ENCODE measurements around the gene TASP1. TPM values are rescaled to one million over a fixed set of nuclear protein-coding genes. Genes with fewer than 3 reads are reported as not detected.

TASP1 gene
- total RNA-seq, 4 donors from 2014 or later = 6.6 to 21.5 (median 9.8) TPM

DNA sequence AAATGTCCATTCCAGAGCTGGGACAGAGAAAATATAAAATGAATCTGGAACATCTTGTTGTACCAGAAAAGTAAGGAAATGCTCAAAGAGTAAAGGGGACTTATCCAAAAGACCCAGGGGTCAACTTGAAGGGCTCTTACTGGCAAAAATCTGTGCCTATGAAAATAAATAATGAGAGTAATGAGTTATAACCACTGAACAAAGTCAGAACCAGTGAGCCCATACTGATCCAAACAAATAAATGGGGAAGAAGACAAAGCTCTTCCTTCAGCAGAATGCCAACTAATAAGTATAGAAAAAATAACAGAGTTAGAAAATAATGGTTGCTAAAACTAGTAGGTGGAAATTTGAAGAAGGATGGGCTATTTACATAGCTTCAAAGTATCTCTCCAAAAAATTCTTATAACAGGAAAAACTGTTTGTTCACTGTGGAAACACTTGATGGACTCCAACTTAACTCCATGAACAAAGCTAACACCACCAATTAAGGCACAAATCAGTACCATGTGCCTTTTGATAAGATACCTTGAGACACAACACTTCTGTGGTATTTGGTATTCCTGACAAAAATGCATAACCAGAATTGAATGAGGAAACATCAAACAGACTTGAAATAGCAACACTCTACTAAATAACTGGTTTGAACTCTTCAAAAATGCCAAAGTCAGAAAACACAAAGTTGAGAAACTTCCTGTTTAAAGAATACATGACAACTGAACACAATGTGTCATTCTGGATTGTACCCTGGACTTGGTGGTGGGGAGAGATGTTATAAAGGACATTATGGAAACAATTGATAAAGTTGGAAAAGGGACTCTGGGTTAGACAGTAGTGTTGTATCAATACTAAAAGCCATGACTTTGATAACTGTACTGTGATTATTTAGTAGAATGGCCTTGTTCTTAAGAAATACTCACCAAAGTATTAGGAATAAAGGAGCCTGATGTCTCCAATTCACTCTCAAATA, 220.2 kb downstream of the TASP1 start:
- no peak for TF ChIP-seq POLR2A (IDR thresholded peaks at IDR 0.05)
- TF ChIP-seq, protein P1, sequence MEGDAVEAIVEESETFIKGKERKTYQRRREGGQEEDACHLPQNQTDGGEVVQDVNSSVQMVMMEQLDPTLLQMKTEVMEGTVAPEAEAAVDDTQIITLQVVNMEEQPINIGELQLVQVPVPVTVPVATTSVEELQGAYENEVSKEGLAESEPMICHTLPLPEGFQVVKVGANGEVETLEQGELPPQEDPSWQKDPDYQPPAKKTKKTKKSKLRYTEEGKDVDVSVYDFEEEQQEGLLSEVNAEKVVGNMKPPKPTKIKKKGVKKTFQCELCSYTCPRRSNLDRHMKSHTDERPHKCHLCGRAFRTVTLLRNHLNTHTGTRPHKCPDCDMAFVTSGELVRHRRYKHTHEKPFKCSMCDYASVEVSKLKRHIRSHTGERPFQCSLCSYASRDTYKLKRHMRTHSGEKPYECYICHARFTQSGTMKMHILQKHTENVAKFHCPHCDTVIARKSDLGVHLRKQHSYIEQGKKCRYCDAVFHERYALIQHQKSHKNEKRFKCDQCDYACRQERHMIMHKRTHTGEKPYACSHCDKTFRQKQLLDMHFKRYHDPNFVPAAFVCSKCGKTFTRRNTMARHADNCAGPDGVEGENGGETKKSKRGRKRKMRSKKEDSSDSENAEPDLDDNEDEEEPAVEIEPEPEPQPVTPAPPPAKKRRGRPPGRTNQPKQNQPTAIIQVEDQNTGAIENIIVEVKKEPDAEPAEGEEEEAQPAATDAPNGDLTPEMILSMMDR (IDR thresholded peaks at IDR 0.05) = no peak
- no peak overlapping the region for H3K27ac ChIP-seq

DNA sequence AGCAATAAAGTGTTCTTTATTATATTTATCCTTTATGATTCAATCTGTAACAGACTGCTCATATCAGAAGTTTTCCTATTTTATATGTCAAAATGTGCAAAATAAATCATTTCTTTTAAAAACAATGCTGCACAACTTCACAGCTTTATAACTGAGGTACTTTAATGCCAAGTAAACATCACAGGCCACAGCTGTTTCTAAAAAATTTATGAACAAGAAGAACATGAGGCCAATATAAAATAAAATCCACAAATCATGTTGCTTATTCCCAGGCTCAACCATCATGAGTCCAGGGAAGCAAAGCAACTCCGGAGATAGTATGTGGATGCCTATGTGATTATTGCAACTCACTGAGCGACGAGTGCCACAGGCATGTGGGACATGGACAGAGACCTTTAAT, 222.2 kb downstream of the TASP1 start:
- no peak overlapping the region for H3K4me3 ChIP-seq
- no peaks in the 10 kb centered on the region for H3K27me3 ChIP-seq
- TF ChIP-seq, protein P1 (IDR thresholded peaks at IDR 0.05) = no peak
- TF ChIP-seq POLR2A (IDR thresholded peaks at IDR 0.05) = no peak
- no peak overlapping the region for H3K27ac ChIP-seq
- no peak for DNase-seq
- H3K36me3 ChIP-seq = peaks cover 0 to 4% (median 0%) of the 10 kb centered on the region in 3 donors
- H3K4me1 ChIP-seq = no peaks in the 10 kb centered on the region
- no peaks in the 10 kb centered on the region for H3K9me3 ChIP-seq

More for the DNA sequence above, 220.2 kb downstream of the TASP1 start:
- DNase-seq = no peak
- Histone ChIP-seq H3K4me3 (no peak overlapping the region), H3K9me3 (no peaks in the 10 kb centered on the region), H3K27me3 (no peaks in the 10 kb centered on the region), H3K36me3 (peaks cover 0 to 4% (median 0%) of the 10 kb centered on the region in 3 donors), H3K4me1 (no peaks in the 10 kb centered on the region)

DNA sequence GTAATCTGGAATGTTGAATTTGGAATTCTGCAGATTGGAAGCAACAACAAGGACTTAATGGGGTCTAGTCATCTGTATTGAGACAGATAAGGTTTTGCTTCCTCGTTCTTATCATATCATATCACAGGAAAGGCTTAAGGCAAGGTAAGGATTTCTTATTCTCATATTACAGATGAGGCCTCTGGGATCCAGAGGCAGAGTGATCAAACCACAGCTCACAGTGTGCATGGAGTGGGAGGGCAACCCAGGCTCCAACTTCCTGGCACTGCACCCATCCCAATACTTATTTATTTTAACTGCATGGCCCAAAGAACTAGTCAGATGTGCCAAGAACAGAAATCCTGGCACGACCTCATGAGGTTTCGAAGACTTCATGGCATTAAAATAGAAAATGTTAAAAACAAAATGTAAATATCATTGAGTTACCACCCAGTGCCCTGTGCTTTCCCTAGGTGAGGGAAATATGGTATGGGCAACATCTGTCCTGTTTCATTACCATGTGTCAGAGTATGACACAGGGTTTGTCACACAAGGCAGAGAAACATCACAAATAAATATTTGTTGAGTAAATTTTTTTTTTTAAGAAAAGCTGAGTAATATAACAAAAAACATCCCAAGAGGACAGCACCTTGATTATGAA, 225.8 kb downstream of the TASP1 start:
- no peaks in the 10 kb centered on the region for H3K4me1 ChIP-seq
- peaks cover 0 to 4% (median 0%) of the 10 kb centered on the region in 3 donors for H3K36me3 ChIP-seq
- no peak overlapping the region for H3K27ac ChIP-seq
- H3K4me3 ChIP-seq = no peak overlapping the region
- no peak for DNase-seq
- H3K27me3 ChIP-seq = no peaks in the 10 kb centered on the region
- TF ChIP-seq, protein P1 (IDR thresholded peaks at IDR 0.05) = no peak
- TF ChIP-seq POLR2A (IDR thresholded peaks at IDR 0.05) = no peak
- H3K9me3 ChIP-seq = no peaks in the 10 kb centered on the region

DNA sequence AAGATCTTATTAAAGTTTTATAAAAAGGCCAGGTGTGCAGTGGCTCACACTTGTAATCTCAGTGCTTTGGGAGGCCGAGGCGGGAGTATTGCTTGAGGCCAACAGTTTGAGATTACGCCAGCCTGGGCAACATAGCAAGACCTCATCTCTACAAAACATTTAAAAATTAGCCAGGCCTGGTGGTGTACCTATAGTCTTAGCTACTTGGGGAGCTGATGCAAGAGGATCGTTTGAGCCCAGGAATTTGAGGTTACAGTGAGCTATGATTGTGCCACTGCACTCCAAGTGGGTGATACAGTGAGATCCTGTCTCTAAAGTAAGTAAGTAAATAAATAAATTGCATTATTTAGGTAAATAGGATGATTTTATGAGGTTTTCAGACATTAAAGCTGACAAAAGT, 234.4 kb downstream of the TASP1 start:
- Histone ChIP-seq H3K4me3 (no peak overlapping the region), H3K36me3 (no peaks in the 10 kb centered on the region), H3K27ac (no peak overlapping the region), H3K4me1 (no peaks in the 10 kb centered on the region), H3K27me3 (no peaks in the 10 kb centered on the region), H3K9me3 (no peaks in the 10 kb centered on the region)
- DNase-seq = no peak
- TF ChIP-seq, protein P1 (IDR thresholded peaks at IDR 0.05) = no peak
- no peak for TF ChIP-seq POLR2A (IDR thresholded peaks at IDR 0.05)

DNA sequence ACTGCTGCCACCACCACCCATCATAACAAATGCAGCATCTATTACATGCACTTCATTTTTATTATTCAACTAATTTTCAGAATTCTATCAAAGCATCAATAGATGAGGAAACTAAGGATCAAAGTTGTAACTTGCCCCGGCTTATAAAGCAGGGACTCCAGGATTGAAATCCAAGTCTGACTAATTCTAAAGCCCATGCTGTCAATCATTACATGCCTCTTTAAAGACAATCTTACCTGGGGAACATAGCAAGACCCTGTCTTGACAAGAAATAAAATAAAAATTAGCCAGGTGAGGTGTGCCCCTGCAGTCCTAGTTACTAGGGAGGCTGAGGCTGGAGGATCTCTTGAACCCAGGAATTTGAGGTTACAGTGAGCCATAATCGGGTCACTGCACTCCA, 235.3 kb downstream of the TASP1 start:
- Histone ChIP-seq H3K4me1 (no peaks in the 10 kb centered on the region), H3K36me3 (no peaks in the 10 kb centered on the region), H3K27ac (no peak overlapping the region), H3K9me3 (no peaks in the 10 kb centered on the region), H3K4me3 (no peak overlapping the region), H3K27me3 (no peaks in the 10 kb centered on the region)
- TF ChIP-seq, protein P1 (IDR thresholded peaks at IDR 0.05) = no peak
- TF ChIP-seq POLR2A (IDR thresholded peaks at IDR 0.05) = no peak
- DNase-seq = no peak

All from Peyer's patch (tissue), 4 donors.